Stromal cell of bone marrow (primary cell): ENCODE measurements around the gene CBX8.

Source experiments
- DNase-seq: peaks from one replicate; pipeline ENCODE4 v3.0.0-alpha.2; 2012; ENCODE audit warnings: low read depth

CBX8 gene

GRCh38 chr17:79835470-79835899 lies 38.6 kb upstream of the CBX8 start:
- no peak for DNase-seq

- DNase-seq: no peak
Measured at GRCh38 chr17:79834565-79835469, 37.9 kb upstream of the CBX8 start.

- DNase-seq: no peak
Measured at GRCh38 chr17:79833744-79834564, 37.1 kb upstream of the CBX8 start.

- DNase-seq: no peak
Measured at GRCh38 chr17:79833110-79833450, 36.2 kb upstream of the CBX8 start.

GRCh38 chr17:79832218-79833109 lies 35.6 kb upstream of the CBX8 start:
- no peak for DNase-seq

GRCh38 chr17:79831265-79832217 lies 34.7 kb upstream of the CBX8 start:
- DNase-seq: no peak

- no peak for DNase-seq
Measured at GRCh38 chr17:79830763-79831264, 33.9 kb upstream of the CBX8 start.

- no peak for DNase-seq
Measured at GRCh38 chr17:79830303-79830702, 33.4 kb upstream of the CBX8 start.

- no peak for DNase-seq
Measured at GRCh38 chr17:79829457-79829856, 32.6 kb upstream of the CBX8 start.

- no peak for DNase-seq
Measured at GRCh38 chr17:79829004-79829403, 32.1 kb upstream of the CBX8 start.

- DNase-seq: no peak
Measured at GRCh38 chr17:79826841-79827578, 30.1 kb upstream of the CBX8 start.

- no peak for DNase-seq
Measured at GRCh38 chr17:79826204-79826680, 29.4 kb upstream of the CBX8 start.

- no peak for DNase-seq
Measured at GRCh38 chr17:79825580-79825921, 28.7 kb upstream of the CBX8 start.

GRCh38 chr17:79824893-79825579 lies 28.2 kb upstream of the CBX8 start:
- no peak for DNase-seq

- DNase-seq: no peak
Measured at GRCh38 chr17:79824234-79824633, 27.4 kb upstream of the CBX8 start.

- DNase-seq: no peak
Measured at GRCh38 chr17:79822583-79823124, 25.8 kb upstream of the CBX8 start.

- DNase-seq: no peak
Measured at GRCh38 chr17:79821331-79822095, 24.6 kb upstream of the CBX8 start.

GRCh38 chr17:79820959-79821330 lies 24.1 kb upstream of the CBX8 start:
- DNase-seq: no peak
